Transverse colon (tissue), 4 donors: ENCODE results near the gene TMEM208.

Experiments
- CTCF ChIP-seq, 5 experiments: fragments of 200-600 bp in 3 of 5; fragments of 450-650 bp in 2 of 5; sonication (generic) in 3 of 5; IDR thresholded peaks; 1 replicate in 2 of 5; 2 replicates in 3 of 5; pipeline ENCODE4 v1.5.1; 2016 to 2017; ENCODE audit warnings: antibody characterized with exemption in 5 of 5, inconsistent platforms in 3 of 5, mild to moderate bottlenecking in 2 of 5, moderate library complexity in 1 of 5
- EP300 ChIP-seq: sonication (generic); formaldehyde crosslinking; IDR thresholded peaks from one replicate; pipeline ENCODE4 v1.6.1; 2017; ENCODE audit warnings: antibody characterized with exemption, low read depth
- POLR2A ChIP-seq: fragments of 450-650 bp; IDR thresholded peaks from one replicate; pipeline ENCODE4 v1.6.1; 2016; ENCODE audit warnings: antibody characterized with exemption, mild to moderate bottlenecking, moderate library complexity
- POLR2AphosphoS5 ChIP-seq, 3 donors: sonication (generic); formaldehyde crosslinking; IDR thresholded peaks; one replicate each; pipeline ENCODE4 v1.6.1; 2016; ENCODE audit warnings: antibody characterized with exemption in 3 of 3

GRCh38 chr16:67246081-67246755 is 19.3 kb downstream of the TMEM208 start:
- TF ChIP-seq POLR2A: no peak
- peak in 4 of 5 experiments; percentile 9 to 48 (median 30) for TF ChIP-seq CTCF (IDR thresholded peaks at IDR 0.05)
- no peak for TF ChIP-seq EP300
- TF ChIP-seq POLR2AphosphoS5 (IDR thresholded peaks at IDR 0.05): peak in 2 of 3 donors; percentile 47 to 51
